HG02642 (cell line): ENCODE results near the gene SNCB.

Experiments used
- ATAC-seq: cut with Tn5 transposase; IDR thresholded peaks from one replicate; pipeline ENCODE4 v1.9.1; 2021; ENCODE audit warnings: mild to moderate bottlenecking; ENCODE audit not compliant: unreplicated experiment, poor library complexity

The SNCB gene

DNA sequence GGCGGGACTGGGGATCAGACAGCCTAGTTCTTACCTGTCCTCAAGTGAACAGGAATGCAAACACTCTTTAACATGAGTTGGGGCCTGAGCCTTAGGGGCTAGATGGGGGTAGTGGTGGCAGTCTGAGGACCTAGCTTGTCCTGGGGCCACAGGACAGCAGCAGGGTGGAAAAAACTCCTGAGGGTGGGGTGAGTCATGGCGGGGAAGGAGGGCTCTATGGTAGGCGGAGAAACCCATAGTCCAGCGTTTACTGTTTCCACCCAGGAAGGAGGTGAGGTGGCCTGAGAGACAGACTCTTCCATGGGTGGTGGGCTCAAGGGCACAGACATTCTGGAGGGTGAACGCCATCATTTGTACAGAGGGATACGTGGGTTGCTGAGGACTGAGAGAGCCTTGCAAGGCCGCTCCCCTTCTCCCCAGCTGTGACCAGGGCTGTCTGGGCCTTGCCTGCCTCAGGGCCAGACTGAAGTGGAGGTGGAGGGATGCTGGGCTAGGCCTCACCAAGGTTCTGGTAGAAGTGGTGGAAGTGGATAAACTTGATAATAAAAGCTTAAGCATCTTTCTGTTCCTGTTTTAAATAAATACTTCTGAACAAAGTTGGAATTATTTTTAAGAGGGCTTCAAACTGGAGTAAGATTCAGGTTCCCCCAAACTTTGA lies 15.8 kb upstream of the SNCB start:
- no peak for ATAC-seq

- no peak for ATAC-seq
Observed at GRCh38 chr5:176644878-176645670, 14.7 kb upstream of the SNCB start.

DNA sequence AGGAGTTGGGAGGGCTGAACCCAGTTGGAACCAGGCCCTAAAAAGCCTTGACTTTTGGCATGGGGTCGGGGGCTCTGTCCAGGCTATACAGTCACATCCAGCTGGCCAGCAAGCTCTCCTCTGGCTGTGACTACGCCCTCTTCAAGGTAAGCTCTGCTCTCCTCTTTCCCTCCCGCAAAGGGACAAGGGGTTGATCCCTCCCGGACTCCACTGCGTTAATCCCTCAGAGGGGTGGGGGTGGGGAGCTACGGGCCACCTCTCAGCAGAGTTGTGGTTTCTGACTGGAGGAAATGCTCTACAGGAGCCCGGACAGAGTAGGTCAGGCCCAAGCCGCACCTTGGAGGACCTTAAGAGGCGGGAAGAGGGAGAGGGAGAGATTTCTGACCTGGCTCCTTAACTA lies 14.0 kb upstream of the SNCB start:
- no peak for ATAC-seq

GRCh38 chr5:176643491-176644219 lies 13.3 kb upstream of the SNCB start:
- no peak for ATAC-seq

DNA sequence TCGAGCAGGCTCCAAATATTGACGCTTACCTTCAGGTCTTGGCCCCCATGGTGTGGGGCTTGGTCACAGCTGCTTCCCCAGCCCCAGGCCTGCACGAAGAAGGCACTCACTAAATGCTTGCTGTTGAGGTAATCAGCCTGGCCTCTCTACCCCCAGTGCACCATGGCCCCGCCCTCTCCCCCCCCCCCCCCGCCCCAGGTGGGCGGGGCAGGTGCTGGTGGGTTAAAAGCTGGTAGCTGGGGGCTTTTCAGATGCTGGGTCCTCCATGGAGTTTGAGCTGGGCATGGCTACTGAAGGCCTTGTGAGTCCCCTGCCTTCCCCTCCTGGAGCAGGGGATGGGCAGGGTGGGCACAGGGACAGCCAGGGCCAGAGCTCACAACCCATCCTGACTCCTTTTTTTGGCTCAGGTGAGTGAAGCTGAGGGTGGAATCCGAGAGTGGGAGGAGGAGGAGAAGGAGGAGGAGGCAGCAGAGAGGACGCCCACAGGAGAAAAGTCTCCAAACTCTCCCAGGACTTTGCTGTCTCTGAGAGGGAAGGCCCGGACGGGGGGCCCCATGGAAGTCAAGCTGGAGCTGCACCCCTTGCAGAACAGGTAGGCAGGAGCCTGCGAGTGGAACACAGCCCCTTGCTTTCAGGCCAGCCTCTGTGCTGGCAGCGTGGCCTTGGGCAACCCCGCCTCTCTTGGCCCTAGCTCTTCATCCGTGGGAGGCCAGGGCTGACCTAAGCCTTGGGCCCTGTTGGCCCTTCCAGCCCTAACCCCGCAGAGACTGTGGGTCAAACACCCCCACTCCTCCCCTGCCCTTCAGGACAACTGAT lies 12.5 kb upstream of the SNCB start:
- no peak for ATAC-seq

DNA sequence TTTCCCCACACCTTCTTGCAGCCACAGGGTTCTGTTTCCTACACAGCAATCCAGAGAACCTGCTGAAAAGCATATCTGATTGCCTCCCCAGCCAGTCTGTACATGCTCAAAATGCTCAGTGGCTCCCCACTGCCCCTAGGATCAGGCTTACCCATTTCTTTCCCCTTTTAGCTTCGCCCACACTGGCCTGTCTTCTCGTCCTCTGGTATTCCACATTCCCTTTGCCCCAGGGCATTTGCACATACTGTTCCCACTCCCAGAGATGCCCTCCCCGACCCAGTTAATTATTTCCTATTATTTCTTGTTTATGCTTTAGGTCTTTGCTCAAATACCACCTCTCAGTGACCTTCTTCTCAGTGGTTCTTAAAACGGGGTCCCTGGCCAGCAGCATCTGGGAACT lies 10.3 kb upstream of the SNCB start:
- no peak for ATAC-seq

DNA sequence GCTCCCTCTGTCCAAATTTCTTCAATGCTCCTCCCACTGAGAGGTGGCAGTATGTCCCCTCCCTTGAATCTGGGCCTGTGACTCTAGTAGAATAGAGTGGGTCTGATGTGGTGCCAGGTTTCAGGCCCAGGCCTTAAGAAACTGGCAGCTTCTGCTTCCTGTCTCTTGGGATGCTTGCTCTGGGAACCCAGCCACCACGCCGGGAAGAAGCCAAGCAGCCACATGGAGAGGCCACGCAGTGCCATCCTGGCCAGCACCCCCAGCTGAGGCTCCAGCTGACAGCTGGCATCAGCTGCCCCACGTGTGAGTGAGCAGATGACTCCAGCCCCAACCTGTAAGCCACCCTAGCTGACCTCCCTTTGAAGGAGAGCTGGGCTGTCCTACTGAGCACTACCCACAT lies 9.6 kb upstream of the SNCB start:
- no peak for ATAC-seq

- ATAC-seq = no peak
Observed at GRCh38 chr5:176639208-176639607, 8.9 kb upstream of the SNCB start.

GRCh38 chr5:176638437-176638836 lies 8.1 kb upstream of the SNCB start:
- no peak for ATAC-seq

DNA sequence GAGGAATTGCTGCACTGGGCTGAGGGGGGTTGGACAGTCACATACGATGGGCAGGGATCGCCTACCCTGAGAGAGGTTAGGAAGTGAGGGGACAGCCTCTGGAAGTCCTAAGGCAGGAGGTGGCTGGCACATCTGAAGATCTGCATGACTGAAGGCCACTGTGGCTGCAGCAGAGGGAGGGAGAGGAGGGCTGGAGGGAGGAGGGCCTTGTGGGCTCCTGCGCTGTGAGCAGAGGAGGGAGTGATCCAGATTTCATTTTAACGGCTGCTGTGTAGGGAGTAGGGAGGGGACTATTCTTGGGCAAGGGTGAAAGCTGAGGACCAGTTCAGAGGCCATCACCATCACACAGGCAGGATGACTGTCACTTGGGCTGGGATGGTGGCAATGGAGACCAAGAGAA lies 7.2 kb upstream of the SNCB start:
- no peak for ATAC-seq

DNA sequence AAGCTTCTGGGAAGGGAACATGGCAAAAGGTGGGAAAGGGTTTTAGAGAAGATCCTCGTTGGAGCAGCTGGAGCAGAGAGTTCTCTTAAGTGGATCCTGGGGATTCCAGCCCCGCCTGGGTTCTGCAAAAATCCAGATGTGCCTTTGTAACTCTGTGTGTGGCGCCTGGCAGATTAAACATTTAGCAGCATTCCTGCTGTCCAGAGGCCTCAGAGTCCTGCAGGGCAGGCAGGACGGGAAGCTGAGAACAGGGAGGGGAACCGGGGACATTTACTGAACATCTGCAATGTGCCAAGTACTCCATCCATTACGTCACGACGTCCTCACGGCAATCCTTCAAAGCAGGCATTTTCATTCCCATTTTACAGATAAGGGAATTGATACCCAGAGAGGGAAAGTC lies 6.1 kb upstream of the SNCB start:
- no peak for ATAC-seq

DNA sequence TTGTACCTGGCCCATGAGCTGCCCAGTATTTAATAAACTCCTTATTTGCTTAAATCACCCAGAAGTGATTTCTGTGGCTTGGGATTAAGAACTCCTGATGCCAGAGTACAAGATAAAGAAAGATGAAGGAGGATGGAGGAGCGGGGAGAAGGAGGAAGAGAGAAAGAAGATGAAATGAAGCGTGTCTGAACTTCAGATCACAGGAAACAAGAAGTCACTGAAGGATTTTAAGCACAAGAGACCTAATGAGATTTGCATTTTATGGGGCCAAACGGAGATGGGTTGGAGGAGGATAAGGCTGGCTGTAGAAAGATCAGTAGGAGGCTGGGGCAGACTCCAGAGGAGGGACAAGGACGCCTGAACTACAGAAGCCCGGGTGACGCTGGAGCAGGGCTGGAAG lies 3.3 kb upstream of the SNCB start:
- no peak for ATAC-seq

DNA sequence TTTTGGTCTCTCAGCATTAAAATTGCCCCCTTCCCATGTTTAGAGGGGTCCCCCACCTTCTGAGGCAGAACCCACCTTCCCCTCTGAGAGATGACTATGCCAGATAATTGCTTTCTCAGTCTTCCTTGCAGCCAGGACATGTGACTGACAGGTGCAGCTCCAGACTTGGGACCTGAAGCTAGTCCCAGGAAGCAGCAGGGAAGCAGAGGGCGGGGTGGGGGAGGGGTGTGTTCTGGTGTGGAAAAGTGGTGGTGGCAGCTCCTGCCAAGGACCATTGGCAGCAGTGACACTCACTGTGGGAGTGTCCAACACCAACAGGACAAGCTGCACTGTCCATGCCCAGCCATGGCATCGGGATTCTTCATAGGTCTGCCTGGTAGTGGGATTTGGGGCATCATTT lies 2.4 kb upstream of the SNCB start:
- no peak for ATAC-seq

- ATAC-seq = no peak
Observed at GRCh38 chr5:176631383-176632200, 1.3 kb upstream of the SNCB start.

DNA sequence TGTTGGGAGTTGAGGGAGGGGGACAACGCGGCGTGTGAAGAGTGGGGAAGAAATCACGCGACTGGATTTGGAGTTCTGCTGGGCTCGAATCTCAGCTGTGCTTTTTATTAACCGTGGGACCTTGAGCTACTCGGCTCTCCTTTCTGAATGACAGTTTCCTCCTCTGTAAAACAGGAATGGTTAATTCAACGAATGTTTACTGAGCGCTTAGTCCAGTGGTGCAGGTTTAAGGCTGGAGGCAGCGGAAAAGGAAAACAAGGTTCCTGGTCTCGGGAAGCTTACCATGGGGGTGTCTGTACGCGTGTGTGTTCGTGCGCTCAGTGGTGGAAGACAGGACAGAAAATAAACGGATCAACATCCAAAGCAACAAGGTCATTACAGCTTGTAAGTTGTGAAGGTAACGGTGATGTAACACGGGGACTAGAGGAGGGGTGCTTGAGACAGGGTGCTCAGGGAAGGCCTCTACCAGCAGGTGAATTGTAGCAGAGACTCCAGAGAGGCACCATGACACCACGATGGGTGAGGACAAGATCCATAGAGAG lies 418 bp upstream of the SNCB start:
- no peak for ATAC-seq

DNA sequence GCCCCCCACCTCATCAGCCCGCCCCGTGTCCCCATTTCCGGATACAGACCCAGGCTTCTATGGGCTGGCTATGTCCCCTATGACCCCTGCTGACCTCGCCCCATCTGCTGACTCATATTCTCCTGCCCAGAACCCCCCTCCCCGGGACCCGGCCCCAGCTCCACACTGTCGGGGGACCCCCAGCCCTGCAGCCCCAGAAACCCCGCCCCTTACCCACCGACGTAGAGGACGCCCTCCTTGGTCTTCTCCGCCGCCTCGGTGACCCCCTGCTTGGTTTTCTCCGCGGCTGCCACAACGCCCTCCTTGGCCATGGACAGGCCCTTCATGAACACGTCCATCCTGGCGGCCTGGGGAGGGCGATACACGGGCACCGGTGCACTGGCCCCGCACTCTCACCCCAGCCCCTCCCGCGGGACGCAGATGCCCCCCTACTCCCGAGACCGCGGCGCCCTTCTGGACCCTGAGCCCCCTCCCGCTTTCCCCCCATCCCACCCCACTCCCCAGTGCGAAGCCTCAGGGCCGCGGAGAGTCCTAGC lies 949 bp downstream of the SNCB start:
- no peak for ATAC-seq

DNA sequence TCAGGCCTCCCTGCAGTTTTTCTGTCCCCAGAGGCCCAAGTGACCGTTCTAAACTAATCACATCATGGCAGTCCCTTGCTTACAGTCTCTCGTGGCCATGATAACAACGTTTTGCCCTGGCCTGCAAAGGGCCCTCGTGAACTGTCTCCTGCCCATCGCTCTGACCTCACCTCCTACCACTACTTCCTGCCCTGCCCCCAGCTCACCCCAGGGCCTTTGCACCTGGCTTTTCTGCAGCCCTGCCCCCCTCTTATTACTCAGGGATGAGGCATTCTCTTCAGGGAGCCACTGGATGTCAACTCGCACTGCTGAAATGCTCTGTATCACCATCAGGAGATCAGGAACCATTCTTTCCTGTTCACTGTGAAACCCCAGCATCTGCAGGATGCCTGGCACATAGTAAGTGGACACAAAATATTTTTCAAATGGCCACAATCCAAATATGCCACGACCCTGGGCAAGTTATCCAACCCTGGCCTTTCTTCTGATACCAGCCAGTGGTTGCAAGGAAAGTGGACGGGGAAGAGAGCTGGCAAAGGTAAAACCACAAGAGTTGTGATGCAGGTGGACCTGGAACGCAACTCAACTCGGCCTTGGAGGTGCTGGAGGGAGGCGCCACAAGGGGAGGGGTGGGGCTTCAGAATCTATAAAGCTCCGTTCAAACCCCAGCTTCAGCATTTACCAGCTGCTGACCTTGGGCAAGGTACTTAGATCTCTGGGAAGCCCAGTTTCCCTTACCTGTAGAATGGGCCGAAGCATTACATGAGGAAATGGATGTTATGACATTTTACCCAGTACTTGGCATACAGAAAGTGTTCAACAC lies 1.7 kb downstream of the SNCB start:
- ATAC-seq = no peak

DNA sequence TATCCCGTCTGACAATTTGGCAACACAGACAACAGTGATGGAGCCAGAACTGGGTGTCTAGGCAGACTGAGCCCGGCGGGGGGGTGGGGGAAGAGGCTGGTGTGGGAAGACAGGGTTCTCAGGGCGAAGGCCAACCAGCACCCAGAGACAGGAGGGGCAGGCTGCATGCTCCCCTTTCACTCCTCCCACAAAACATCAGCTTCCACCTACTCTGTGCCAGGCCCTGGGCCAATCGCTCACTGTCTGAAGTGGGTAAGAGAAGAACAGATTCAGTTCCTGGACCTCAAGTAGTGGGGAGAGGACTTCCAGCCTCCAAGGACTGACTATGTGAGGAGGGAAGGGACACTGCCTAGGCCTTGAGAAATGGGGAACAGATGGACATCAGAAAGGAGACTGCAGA lies 2.8 kb downstream of the SNCB start:
- ATAC-seq = no peak

- ATAC-seq = no peak
Observed at GRCh38 chr5:176626876-176627236, 3.5 kb downstream of the SNCB start.
